C4-2B (cell line): ENCODE measurements around the gene ARPC4.

Experiments used
- ZFX ChIP-seq: fragments of 450-650 bp; IDR thresholded peaks from 2 replicates; pipeline ENCODE4 v1.6.1; 2017
- TF ChIP-seq, protein P1 (sequence below): fragments of 450-650 bp; conservative IDR thresholded peaks from 2 replicates; pipeline ENCODE4 v1.5.1; 2017; ENCODE audit warnings: mild to moderate bottlenecking

DNA sequence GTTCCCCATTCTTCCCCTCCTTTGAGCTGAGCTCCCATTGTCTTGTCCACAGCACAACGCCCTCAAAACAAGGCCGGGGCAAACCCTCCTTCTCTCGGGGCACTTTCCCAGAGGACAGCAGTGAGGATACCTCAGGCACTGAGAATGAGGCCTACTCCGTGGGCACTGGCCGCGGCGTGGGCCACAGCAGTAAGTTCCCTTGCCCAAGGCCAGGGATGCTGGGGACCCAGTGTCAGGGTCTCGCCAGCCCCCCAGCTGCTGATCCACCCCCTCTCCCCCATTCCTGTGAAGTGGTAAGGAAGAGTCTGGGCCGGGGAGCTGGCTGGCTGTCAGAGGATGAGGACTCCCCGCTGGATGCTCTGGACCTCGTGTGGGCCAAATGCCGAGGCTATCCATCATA, 47.4 kb upstream of the ARPC4 start:
- TF ChIP-seq, protein P1, sequence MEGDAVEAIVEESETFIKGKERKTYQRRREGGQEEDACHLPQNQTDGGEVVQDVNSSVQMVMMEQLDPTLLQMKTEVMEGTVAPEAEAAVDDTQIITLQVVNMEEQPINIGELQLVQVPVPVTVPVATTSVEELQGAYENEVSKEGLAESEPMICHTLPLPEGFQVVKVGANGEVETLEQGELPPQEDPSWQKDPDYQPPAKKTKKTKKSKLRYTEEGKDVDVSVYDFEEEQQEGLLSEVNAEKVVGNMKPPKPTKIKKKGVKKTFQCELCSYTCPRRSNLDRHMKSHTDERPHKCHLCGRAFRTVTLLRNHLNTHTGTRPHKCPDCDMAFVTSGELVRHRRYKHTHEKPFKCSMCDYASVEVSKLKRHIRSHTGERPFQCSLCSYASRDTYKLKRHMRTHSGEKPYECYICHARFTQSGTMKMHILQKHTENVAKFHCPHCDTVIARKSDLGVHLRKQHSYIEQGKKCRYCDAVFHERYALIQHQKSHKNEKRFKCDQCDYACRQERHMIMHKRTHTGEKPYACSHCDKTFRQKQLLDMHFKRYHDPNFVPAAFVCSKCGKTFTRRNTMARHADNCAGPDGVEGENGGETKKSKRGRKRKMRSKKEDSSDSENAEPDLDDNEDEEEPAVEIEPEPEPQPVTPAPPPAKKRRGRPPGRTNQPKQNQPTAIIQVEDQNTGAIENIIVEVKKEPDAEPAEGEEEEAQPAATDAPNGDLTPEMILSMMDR, result no peak
- TF ChIP-seq ZFX, result no peak
